ENCODE data around the gene AKAP13.

DNA sequence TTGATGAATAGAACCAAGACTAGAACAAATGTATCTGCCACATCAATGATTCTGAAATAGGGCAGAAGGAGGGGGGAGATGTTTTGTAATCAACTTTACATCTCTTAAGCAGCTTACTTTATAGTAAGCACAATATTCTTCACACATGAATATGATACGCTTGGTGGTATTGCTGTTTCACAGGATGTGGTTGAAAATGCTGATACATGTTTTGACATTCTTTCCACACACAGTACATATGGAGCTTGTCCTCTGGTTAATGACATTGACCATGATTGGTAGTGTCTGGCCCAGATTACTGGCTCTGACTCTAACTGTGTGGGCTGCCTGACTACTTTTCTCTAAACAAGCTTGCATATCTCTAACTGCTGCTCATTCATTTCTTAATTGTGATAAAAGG lies 245.5 kb downstream of the AKAP13 start:
- no peak for TF ChIP-seq EZH2phosphoT487 (IDR thresholded peaks at IDR 0.05; ENCODE audit: low read depth)
- TF ChIP-seq CTCF (IDR thresholded peaks at IDR 0.05; ENCODE audit: low read depth, low read length), result no peak

All from OCI-LY3 (cell line).